ENCODE measurements around the gene BACE2.
"Not testable (repeated sequence)": the region's sequence is repeated elsewhere in the genome, so short reads cannot be mapped to it uniquely, and the experiment has no call there.

The BACE2 gene

GRCh38 chr21:41280115-41280919, 112.4 kb downstream of the BACE2 start:
- peak; percentile 54 for DNase-seq (ENCODE audit: low read depth)

GRCh38 chr21:41282412-41282811, 114.5 kb downstream of the BACE2 start:
- DNase-seq (ENCODE audit: low read depth): no peak

- DNase-seq (ENCODE audit: low read depth): peak; percentile 67
These were observed 115.4 kb downstream of the BACE2 start for GRCh38 chr21:41283211-41283818.

GRCh38 chr21:41289431-41289830, 121.5 kb downstream of the BACE2 start:
- no peak for DNase-seq (ENCODE audit: low read depth)

GRCh38 chr21:41290106-41290799, 122.3 kb downstream of the BACE2 start:
- no peak for DNase-seq (ENCODE audit: low read depth)

GRCh38 chr21:41294548-41295231, 126.7 kb downstream of the BACE2 start:
- DNase-seq (ENCODE audit: low read depth): no peak

GRCh38 chr21:41295721-41296254, 127.8 kb downstream of the BACE2 start:
- no peak for DNase-seq (ENCODE audit: low read depth)

- DNase-seq (ENCODE audit: low read depth): no peak
These were observed 135.0 kb downstream of the BACE2 start for GRCh38 chr21:41302976-41303375.

GRCh38 chr21:41304068-41304720, 136.2 kb downstream of the BACE2 start:
- no peak for DNase-seq (ENCODE audit: low read depth)

- DNase-seq (ENCODE audit: low read depth): no peak
These were observed 139.3 kb downstream of the BACE2 start for GRCh38 chr21:41307219-41307618.

- not testable (repeated sequence) for DNase-seq (ENCODE audit: low read depth)
These were observed 145.6 kb downstream of the BACE2 start for GRCh38 chr21:41313285-41314164.

- no peak for DNase-seq (ENCODE audit: low read depth)
These were observed 147.8 kb downstream of the BACE2 start for GRCh38 chr21:41315726-41316125.

- DNase-seq (ENCODE audit: low read depth): no peak
These were observed 148.5 kb downstream of the BACE2 start, which contains the start of gene FAM3B for GRCh38 chr21:41316200-41317062. FAM3B (plus strand) TSS chr21:41316801; CDS start chr21:41316880, 79 bp downstream.

- no peak for DNase-seq (ENCODE audit: low read depth)
These were observed 149.1 kb downstream of the BACE2 start for GRCh38 chr21:41317063-41317392.

- DNase-seq (ENCODE audit: low read depth): no peak
These were observed 149.5 kb downstream of the BACE2 start for GRCh38 chr21:41317458-41317857.

- no peak for DNase-seq (ENCODE audit: low read depth)
These were observed 150.3 kb downstream of the BACE2 start for GRCh38 chr21:41318218-41318617.

- no peak for DNase-seq (ENCODE audit: low read depth)
These were observed 151.3 kb downstream of the BACE2 start for GRCh38 chr21:41319273-41319672.

- no peak for DNase-seq (ENCODE audit: low read depth)
These were observed 153.4 kb downstream of the BACE2 start for GRCh38 chr21:41321211-41321907.

GRCh38 chr21:41321908-41322495, 154.0 kb downstream of the BACE2 start:
- DNase-seq (ENCODE audit: low read depth): no peak

All from GM04504 (cell line).